ENCODE results near the gene NSMF. TPM values are rescaled to one million over a fixed set of nuclear protein-coding genes. Genes with fewer than 3 reads are reported as not detected.

The NSMF gene
- total and polyA plus RNA-seq, 8 donors = 29.5 to 46.5 (median 36.3) TPM

- peak; percentile 43 for ATAC-seq
- Histone ChIP-seq H3K4me1 (peaks cover 0 to 28% of the 10 kb centered on the region in 2 donors), H3K9me3 (no peaks in the 10 kb centered on the region), H3K27ac (peak overlapping the region; percentile 7 to 50), H3K27me3 (no peaks in the 10 kb centered on the region), H3K4me3 (peak overlapping the region; percentile 11 to 29), H3K36me3 (peaks cover 0 to 5% of the 10 kb centered on the region in 2 donors)
- DNase-seq = peak in 1 of 4 donors; percentile 78
- intact Hi-C loops (cut with DNase I) = no loop called here
- no peak for TF ChIP-seq CTCF (IDR thresholded peaks at IDR 0.05)
Measured at GRCh38 chr9:137417161-137418021, 41.7 kb downstream of the NSMF start.

GRCh38 chr9:137416563-137417151, 42.5 kb downstream of the NSMF start:
- ATAC-seq (no peak), DNase-seq (peak in 1 of 4 donors; percentile 76)
- Histone ChIP-seq H3K36me3 (peaks cover 0 to 5% of the 10 kb centered on the region in 2 donors), H3K27me3 (peaks cover 0 to 4% of the 10 kb centered on the region in 2 donors), H3K27ac (peak overlapping the region in 1 of 2 donors; percentile 50), H3K9me3 (no peaks in the 10 kb centered on the region), H3K4me3 (peak overlapping the region in 1 of 2 donors; percentile 29), H3K4me1 (peaks cover 7 to 28% of the 10 kb centered on the region in 2 donors)
- intact Hi-C loops (cut with DNase I) = no loop called here
- TF ChIP-seq CTCF (IDR thresholded peaks at IDR 0.05) = no peak

GRCh38 chr9:137416006-137416562, 43.0 kb downstream of the NSMF start:
- Histone ChIP-seq H3K27ac (no peak overlapping the region), H3K36me3 (peaks cover 0 to 5% of the 10 kb centered on the region in 2 donors), H3K4me3 (no peak overlapping the region), H3K27me3 (peaks cover 0 to 9% of the 10 kb centered on the region in 2 donors), H3K9me3 (no peaks in the 10 kb centered on the region), H3K4me1 (peaks cover 7 to 26% of the 10 kb centered on the region in 2 donors)
- no peak for TF ChIP-seq CTCF (IDR thresholded peaks at IDR 0.05)
- intact Hi-C loops (cut with DNase I) = no loop called here
- no peak for DNase-seq
- no peak for ATAC-seq

DNA sequence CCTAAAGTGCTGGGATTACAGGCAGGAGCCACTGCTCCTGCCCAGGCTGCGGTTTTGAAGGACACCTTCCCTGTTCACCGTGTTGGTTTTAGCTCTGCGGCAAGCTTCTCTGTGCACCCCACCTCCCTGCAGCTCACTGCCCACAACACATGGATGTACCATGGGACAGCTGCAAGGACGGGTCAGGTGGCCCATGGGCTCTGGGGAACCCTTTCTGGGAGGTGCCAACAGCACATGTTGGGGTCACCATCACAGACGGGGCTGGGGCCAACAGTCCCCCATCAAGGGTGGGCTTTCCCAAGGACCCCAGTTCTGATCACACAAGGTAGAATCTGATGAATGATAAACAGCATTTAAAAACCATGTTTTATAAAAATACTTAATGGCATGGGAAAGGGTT, 43.7 kb downstream of the NSMF start:
- Histone ChIP-seq H3K9me3 (no peaks in the 10 kb centered on the region), H3K27ac (no peak overlapping the region), H3K4me3 (no peak overlapping the region), H3K4me1 (peaks cover 7 to 26% of the 10 kb centered on the region in 2 donors), H3K27me3 (peaks cover 0 to 15% of the 10 kb centered on the region in 2 donors), H3K36me3 (peaks cover 0 to 5% of the 10 kb centered on the region in 2 donors)
- ATAC-seq (no peak), DNase-seq (no peak)
- intact Hi-C loops (cut with DNase I) = no loop called here
- TF ChIP-seq CTCF (IDR thresholded peaks at IDR 0.05) = no peak

- H3K27ac ChIP-seq = peak overlapping the region; percentile 78 to 83
- intact Hi-C loops (cut with DNase I) = no loop called here
- DNase-seq = peak in 1 of 4 donors; percentile 67
Measured at GRCh38 chr9:137412431-137412830, 46.7 kb downstream of the NSMF start.

More at GRCh38 chr9:137412431-137412830, 46.7 kb downstream of the NSMF start:
- no peak for ATAC-seq
- no peak for TF ChIP-seq CTCF (IDR thresholded peaks at IDR 0.05)
- Histone ChIP-seq H3K36me3 (peaks cover 0 to 5% of the 10 kb centered on the region in 2 donors), H3K9me3 (no peaks in the 10 kb centered on the region), H3K27me3 (peaks cover 0 to 21% of the 10 kb centered on the region in 2 donors), H3K4me1 (peaks cover 7 to 32% of the 10 kb centered on the region in 2 donors), H3K4me3 (no peak overlapping the region)
